K562 (cell line): ENCODE data around the gene SMC5. TPM values are rescaled to one million over a fixed set of nuclear protein-coding genes. Genes with fewer than 3 reads are reported as not detected.

Source experiments
- ATAC-seq: fragments of 200-7000 bp; cut with Tn5 transposase; 3 replicates; pipeline ENCODE4 v1.9.1; 2020; ENCODE audit warnings: moderate library complexity
- BruUV-seq: library from RNA; stranded (reverse); fragments of 400-500 nt; replicated peaks from 2 replicates; lab custom pipeline; 2021; lab: Mats Ljungman, UMichigan
- CTCF ChIA-PET: fragments of 300-600 bp; formaldehyde crosslinking; extraction: SDS; loops from one replicate; lab custom pipeline; 2021; ENCODE audit warnings: low intra/inter-chr PET ratio; lab: Yijun Ruan, JAX
- POLR2A ChIA-PET: fragments of 300-600, 350-650 bp; sonication (Branson Sonifier 250); formaldehyde crosslinking; extraction: SDS; loops from one replicate; lab custom pipeline; 2021; ENCODE audit warnings: antibody characterized with exemption, inconsistent platforms; lab: Yijun Ruan, JAX
- DNase-seq, 4 experiments: peaks; one replicate each; pipeline versions ENCODE4 v3.0.0 to v3.0.0-alpha.2; 2011 to 2018; ENCODE audit warnings: low spot score in 3 of 4, mixed read lengths in 3 of 4; ENCODE audit errors: extremely low read depth in 1 of 4
- FAIRE-seq: peaks from 2 replicates; lab custom pipeline; 2011; peaks lifted over from hg19 to GRCh38; lab: Jason Lieb, UNC
- H2AFZ ChIP-seq: 2 replicates; pipeline ENCODE4 v1.6.0; 2011; ENCODE audit warnings: low read depth, low read length, control low read depth, inconsistent platforms
- H3K27ac ChIP-seq: fragments of 200-600 bp; 3 replicates; pipeline ENCODE4 v1.8.0; 2011; ENCODE audit warnings: low read depth, mild to moderate bottlenecking, control low read depth, inconsistent platforms, low read length, moderate library complexity, mixed read lengths; ENCODE audit errors: extremely low read depth
- H3K27me3 ChIP-seq, 2 experiments: fragments of 300-600 bp in 1 of 2; 2 replicates in 1 of 2; 3 replicates in 1 of 2; pipeline versions ENCODE4 v1.6.0 to v1.8.0; 2011; ENCODE audit warnings: inconsistent platforms in 2 of 2, low read length in 2 of 2, mild to moderate bottlenecking in 1 of 2, mixed read lengths in 1 of 2, moderate library complexity in 1 of 2; ENCODE audit not compliant: control insufficient read depth in 2 of 2, insufficient read depth in 2 of 2
- H3K36me3 ChIP-seq: fragments of 300-600 bp; 3 replicates; pipeline ENCODE4 v1.8.0; 2011; ENCODE audit warnings: mild to moderate bottlenecking, low read length, inconsistent platforms; ENCODE audit not compliant: control insufficient read depth, insufficient read depth
- H3K4me1 ChIP-seq, 2 experiments: fragments of 200-600 bp in 1 of 2; replicated peaks in 1 of 2; 2 replicates in 1 of 2; 3 replicates in 1 of 2; pipeline versions ENCODE4 v1.5.1 to v1.8.0; 2011; ENCODE audit warnings: inconsistent platforms in 2 of 2, low read length in 2 of 2, mild to moderate bottlenecking in 1 of 2, mixed read lengths in 1 of 2, moderate library complexity in 1 of 2; ENCODE audit not compliant: control insufficient read depth in 2 of 2, insufficient read depth in 2 of 2
- H3K4me2 ChIP-seq: 2 replicates; pipeline ENCODE4 v1.6.1; 2011; ENCODE audit warnings: low read length, control low read depth, inconsistent platforms, mixed read lengths; ENCODE audit not compliant: insufficient read depth
- H3K4me3 ChIP-seq: fragments of 200-600 bp; sonication (generic), shearing (Covaris generic); 2 replicates; pipeline ENCODE4 v1.5.1; 2016; ENCODE audit warnings: control low read depth, inconsistent platforms
- H3K79me2 ChIP-seq: fragments of 200-600 bp; 3 replicates; pipeline ENCODE4 v1.8.0; 2011; ENCODE audit warnings: low read length, inconsistent platforms; ENCODE audit not compliant: control insufficient read depth, insufficient read depth
- H3K9ac ChIP-seq, 2 experiments: 2 replicates each; pipeline versions ENCODE4 v1.6.0 to v1.6.1; 2011; ENCODE audit warnings: low read depth in 2 of 2, low read length in 2 of 2, control low read depth in 1 of 2, inconsistent platforms in 1 of 2, mild to moderate bottlenecking in 1 of 2, mixed read lengths in 1 of 2; ENCODE audit not compliant: insufficient read depth in 1 of 2
- H3K9me1 ChIP-seq: one replicate; pipeline ENCODE4 v1.6.0; 2011; ENCODE audit warnings: inconsistent platforms, mild to moderate bottlenecking, low read length, moderate library complexity; ENCODE audit not compliant: control insufficient read depth, insufficient read depth
- H3K9me3 ChIP-seq: replicated peaks from 2 replicates; pipeline ENCODE4 v1.5.1; 2011; ENCODE audit warnings: low read depth, low read length, inconsistent platforms; ENCODE audit not compliant: control insufficient read depth, insufficient read depth
- H4K20me1 ChIP-seq: replicated peaks from 2 replicates; pipeline ENCODE4 v1.6.1; 2011; ENCODE audit warnings: low read length, inconsistent platforms, mixed read lengths; ENCODE audit not compliant: control insufficient read depth, insufficient read depth
- ATF7 ChIP-seq: fragments of 450-650 bp; IDR thresholded peaks from 2 replicates; pipeline ENCODE4 v1.7.1; 2014; ENCODE audit warnings: mild to moderate bottlenecking, moderate library complexity
- E2F3 ChIP-seq: fragments of 250-450 bp; sonication (Bioruptor Pico); IDR thresholded peaks from 2 replicates; pipeline ENCODE4 v1.4.0; 2020; ENCODE audit warnings: mild to moderate bottlenecking
- POLR3G ChIP-seq: IDR thresholded peaks from 2 replicates; pipeline ENCODE4 v1.6.1; 2011; ENCODE audit not compliant: insufficient read length, insufficient replicate concordance; ENCODE audit errors: extremely low read depth
- ZC3H11A ChIP-seq: IDR thresholded peaks from 2 replicates; pipeline ENCODE4 v1.6.1; 2012; ENCODE audit warnings: low read depth, low read length, improper control_type of control experiment
- WGBS: fragments of 100-300 bp; shearing (Covaris generic); methylation state at CpG from one replicate; pipeline ENCODE4 v1.1.6; 2016; ENCODE audit warnings: low coverage, mixed read lengths; ENCODE audit not compliant: insufficient coverage; ENCODE audit errors: missing lambda C conversion rate; 5-methylcytosine and 5-hydroxymethylcytosine counted together
- in situ Hi-C: fragments of 300-500 bp; cut with MboI; formaldehyde crosslinking; loops from 4 replicates; pipeline ENCODE4 v1.15.0; 2018; ENCODE audit warnings: inconsistent platforms, mixed read lengths
- intact Hi-C: fragments of 100-400 bp; cut with micrococcal nuclease; formaldehyde crosslinking; loops from 2 replicates; pipeline ENCODE4 v1.14.2; 2022
- polyA plus RNA-seq, 8 experiments: library from polyadenylated mRNA; depleted of rRNA in 4 of 8; stranded (reverse) in 5 of 8; unstranded in 3 of 8; fragments of >200 nt; fragmentation: Nextera tagmentation in 2 of 8; fragmentation: Illumina TruSeq in 1 of 8; extraction: Ambion mirVana in 2 of 8; extraction: Trizol in 1 of 8; gene quantifications; 2 replicates each; pipeline versions ENCODE4 v1.2.1 to v1.2.3, GENCODE V29; 2011 to 2014; ENCODE audit warnings: inconsistent platforms in 1 of 8, missing spikeins in 1 of 8
- total RNA-seq, 7 experiments: library from RNA; depleted of rRNA in 6 of 7; stranded (reverse); fragments of >200 nt in 6 of 7; fragmentation: Illumina TruSeq in 2 of 7; extraction: Trizol in 2 of 7; gene quantifications; 2 replicates each; pipeline versions ENCODE4 v1.2.1 to v1.2.3, GENCODE V29; 2011 to 2021; ENCODE audit warnings: low replicate concordance in 1 of 7
- TF ChIP-seq, protein P1 (sequence below): fragments of 250-450 bp; sonication (Bioruptor Pico); IDR thresholded peaks from 2 replicates; pipeline ENCODE4 v1.4.0; 2020; ENCODE audit warnings: mild to moderate bottlenecking, moderate library complexity, borderline replicate concordance
- TF ChIP-seq, protein P2 (sequence below): sonication (generic); formaldehyde crosslinking; IDR thresholded peaks from 2 replicates; pipeline ENCODE4 v1.8.1; 2023; ENCODE audit warnings: missing genetic modification reagents, mild to moderate bottlenecking, borderline replicate concordance
- TF ChIP-seq, protein P3 (sequence below): fragments of 250-450 bp; sonication (Bioruptor Pico); IDR thresholded peaks from 2 replicates; pipeline ENCODE4 v1.8.0; 2022; ENCODE audit warnings: inconsistent platforms, mild to moderate bottlenecking, moderate library complexity, borderline replicate concordance
- TF ChIP-seq, protein P4 (sequence below): fragments of 450-650 bp; formaldehyde crosslinking; IDR thresholded peaks from 2 replicates; pipeline ENCODE4 v1.4.0; 2020; ENCODE audit warnings: mild to moderate bottlenecking, moderate library complexity

SMC5 gene
- total and polyA plus RNA-seq, 9 of the 15 experiments (the other 6 are each of a cell fraction or from before 2014, with no cell fraction given), result 3.5 to 43.2 (median 21.4) TPM

DNA sequence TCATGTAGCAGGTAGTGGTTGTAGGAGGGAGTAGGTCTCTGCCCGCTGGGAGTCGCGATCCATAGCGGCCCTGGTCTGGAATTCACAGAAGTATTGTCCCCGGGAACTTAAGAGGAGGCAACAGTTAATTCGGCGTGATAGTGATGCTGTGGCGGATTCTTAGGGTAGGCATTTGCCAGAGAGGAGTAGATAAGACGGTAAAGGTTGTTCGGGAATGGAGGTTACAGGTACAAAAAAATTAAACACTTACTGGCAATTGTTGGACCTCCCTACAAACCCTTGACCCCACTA lies 679 bp downstream of the SMC5 start:
- peaks cover 53% of the 10 kb centered on the region for H3K79me2 ChIP-seq
- H3K27me3 ChIP-seq, result no peaks in the 10 kb centered on the region
- intact Hi-C loops (loop anchor here (5.0 to 10.0 kb wide), 2 partner anchors 158 to 225 kb away; no protein-coding TSS in a partner anchor), in situ Hi-C loops (no loop called here)
- ATAC-seq (no peak; the same call in 1 of the 3 replicates), DNase-seq (no peak), FAIRE-seq (no peak)
- H2AFZ ChIP-seq, result peak overlapping the region; percentile 96
- H3K4me3 ChIP-seq, result peak overlapping the region; percentile 88
- peaks cover 42% of the 10 kb centered on the region for H3K36me3 ChIP-seq
- H3K9me1 ChIP-seq, result no peaks in the 10 kb centered on the region
- 0% methylated on average over 10 of the region's 10 CpGs for WGBS
- peaks cover 22 to 26% of the 10 kb centered on the region in 2 experiments; a peak in 4 of 5 replicates for H3K4me1 ChIP-seq
- peaks cover 6% of the 10 kb centered on the region for H4K20me1 ChIP-seq
- CTCF ChIA-PET, result no interaction called here
- H3K27ac ChIP-seq, result peak overlapping the region; percentile 95
- H3K9me3 ChIP-seq, result no peaks in the 10 kb centered on the region
- H3K9ac ChIP-seq, result peak overlapping the region; percentile 93 to 99; a peak in 3 of 4 replicates
- TSS peak; percentile 56 for BruUV-seq
- peak overlapping the region; percentile 91 for H3K4me2 ChIP-seq
- POLR2A ChIA-PET, result interaction anchor here (0.6 to 1.2 kb wide), 2 partner anchors 10 to 214 kb away, joined by 3 to 6 read pairs; no protein-coding TSS in a partner anchor
- TF ChIP-seq, protein P1, sequence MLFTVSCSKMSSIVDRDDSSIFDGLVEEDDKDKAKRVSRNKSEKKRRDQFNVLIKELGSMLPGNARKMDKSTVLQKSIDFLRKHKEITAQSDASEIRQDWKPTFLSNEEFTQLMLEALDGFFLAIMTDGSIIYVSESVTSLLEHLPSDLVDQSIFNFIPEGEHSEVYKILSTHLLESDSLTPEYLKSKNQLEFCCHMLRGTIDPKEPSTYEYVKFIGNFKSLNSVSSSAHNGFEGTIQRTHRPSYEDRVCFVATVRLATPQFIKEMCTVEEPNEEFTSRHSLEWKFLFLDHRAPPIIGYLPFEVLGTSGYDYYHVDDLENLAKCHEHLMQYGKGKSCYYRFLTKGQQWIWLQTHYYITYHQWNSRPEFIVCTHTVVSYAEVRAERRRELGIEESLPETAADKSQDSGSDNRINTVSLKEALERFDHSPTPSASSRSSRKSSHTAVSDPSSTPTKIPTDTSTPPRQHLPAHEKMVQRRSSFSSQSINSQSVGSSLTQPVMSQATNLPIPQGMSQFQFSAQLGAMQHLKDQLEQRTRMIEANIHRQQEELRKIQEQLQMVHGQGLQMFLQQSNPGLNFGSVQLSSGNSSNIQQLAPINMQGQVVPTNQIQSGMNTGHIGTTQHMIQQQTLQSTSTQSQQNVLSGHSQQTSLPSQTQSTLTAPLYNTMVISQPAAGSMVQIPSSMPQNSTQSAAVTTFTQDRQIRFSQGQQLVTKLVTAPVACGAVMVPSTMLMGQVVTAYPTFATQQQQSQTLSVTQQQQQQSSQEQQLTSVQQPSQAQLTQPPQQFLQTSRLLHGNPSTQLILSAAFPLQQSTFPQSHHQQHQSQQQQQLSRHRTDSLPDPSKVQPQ (CRISPR knock-in tag), result no peak
- TF ChIP-seq, protein P2, sequence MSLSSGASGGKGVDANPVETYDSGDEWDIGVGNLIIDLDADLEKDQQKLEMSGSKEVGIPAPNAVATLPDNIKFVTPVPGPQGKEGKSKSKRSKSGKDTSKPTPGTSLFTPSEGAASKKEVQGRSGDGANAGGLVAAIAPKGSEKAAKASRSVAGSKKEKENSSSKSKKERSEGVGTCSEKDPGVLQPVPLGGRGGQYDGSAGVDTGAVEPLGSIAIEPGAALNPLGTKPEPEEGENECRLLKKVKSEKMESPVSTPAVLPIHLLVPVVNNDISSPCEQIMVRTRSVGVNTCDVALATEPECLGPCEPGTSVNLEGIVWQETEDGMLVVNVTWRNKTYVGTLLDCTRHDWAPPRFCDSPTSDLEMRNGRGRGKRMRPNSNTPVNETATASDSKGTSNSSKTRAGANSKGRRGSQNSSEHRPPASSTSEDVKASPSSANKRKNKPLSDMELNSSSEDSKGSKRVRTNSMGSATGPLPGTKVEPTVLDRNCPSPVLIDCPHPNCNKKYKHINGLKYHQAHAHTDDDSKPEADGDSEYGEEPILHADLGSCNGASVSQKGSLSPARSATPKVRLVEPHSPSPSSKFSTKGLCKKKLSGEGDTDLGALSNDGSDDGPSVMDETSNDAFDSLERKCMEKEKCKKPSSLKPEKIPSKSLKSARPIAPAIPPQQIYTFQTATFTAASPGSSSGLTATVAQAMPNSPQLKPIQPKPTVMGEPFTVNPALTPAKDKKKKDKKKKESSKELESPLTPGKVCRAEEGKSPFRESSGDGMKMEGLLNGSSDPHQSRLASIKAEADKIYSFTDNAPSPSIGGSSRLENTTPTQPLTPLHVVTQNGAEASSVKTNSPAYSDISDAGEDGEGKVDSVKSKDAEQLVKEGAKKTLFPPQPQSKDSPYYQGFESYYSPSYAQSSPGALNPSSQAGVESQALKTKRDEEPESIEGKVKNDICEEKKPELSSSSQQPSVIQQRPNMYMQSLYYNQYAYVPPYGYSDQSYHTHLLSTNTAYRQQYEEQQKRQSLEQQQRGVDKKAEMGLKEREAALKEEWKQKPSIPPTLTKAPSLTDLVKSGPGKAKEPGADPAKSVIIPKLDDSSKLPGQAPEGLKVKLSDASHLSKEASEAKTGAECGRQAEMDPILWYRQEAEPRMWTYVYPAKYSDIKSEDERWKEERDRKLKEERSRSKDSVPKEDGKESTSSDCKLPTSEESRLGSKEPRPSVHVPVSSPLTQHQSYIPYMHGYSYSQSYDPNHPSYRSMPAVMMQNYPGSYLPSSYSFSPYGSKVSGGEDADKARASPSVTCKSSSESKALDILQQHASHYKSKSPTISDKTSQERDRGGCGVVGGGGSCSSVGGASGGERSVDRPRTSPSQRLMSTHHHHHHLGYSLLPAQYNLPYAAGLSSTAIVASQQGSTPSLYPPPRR (CRISPR knock-in tag), result no peak
- TF ChIP-seq, protein P3, sequence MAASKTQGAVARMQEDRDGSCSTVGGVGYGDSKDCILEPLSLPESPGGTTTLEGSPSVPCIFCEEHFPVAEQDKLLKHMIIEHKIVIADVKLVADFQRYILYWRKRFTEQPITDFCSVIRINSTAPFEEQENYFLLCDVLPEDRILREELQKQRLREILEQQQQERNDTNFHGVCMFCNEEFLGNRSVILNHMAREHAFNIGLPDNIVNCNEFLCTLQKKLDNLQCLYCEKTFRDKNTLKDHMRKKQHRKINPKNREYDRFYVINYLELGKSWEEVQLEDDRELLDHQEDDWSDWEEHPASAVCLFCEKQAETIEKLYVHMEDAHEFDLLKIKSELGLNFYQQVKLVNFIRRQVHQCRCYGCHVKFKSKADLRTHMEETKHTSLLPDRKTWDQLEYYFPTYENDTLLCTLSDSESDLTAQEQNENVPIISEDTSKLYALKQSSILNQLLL (CRISPR knock-in tag), result no peak
- TF ChIP-seq ZC3H11A (no peak), E2F3 (CRISPR knock-in tag) (no peak), POLR3G (no peak), ATF7 (no peak)
- TF ChIP-seq, protein P4, sequence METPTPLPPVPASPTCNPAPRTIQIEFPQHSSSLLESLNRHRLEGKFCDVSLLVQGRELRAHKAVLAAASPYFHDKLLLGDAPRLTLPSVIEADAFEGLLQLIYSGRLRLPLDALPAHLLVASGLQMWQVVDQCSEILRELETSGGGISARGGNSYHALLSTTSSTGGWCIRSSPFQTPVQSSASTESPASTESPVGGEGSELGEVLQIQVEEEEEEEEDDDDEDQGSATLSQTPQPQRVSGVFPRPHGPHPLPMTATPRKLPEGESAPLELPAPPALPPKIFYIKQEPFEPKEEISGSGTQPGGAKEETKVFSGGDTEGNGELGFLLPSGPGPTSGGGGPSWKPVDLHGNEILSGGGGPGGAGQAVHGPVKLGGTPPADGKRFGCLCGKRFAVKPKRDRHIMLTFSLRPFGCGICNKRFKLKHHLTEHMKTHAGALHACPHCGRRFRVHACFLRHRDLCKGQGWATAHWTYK, result no peak
